ENCODE measurements around the gene ATXN2.

The ATXN2 gene

GRCh38 chr12:111482462-111482861 is 116.7 kb downstream of the ATXN2 start:
- no peaks in the 10 kb centered on the region for H3K36me3 ChIP-seq (ENCODE audit: control insufficient read depth, insufficient read depth, low read length)
- TF ChIP-seq CTCF (IDR thresholded peaks at IDR 0.05), result no peak

GRCh38 chr12:111471236-111471635 is 127.9 kb downstream of the ATXN2 start:
- Histone ChIP-seq H3K4me2 (ENCODE audit: low read length) (no peak overlapping the region), H2AFZ (no peak overlapping the region), H3K4me3 (ENCODE audit: low read depth, low read length) (no peak overlapping the region), H3K27me3 (ENCODE audit: control insufficient read depth, insufficient read depth, low read length) (no peaks in the 10 kb centered on the region), H3K79me2 (peaks cover 2% of the 10 kb centered on the region), H3K9ac (no peak overlapping the region), H3K9me3 (ENCODE audit: control insufficient read depth, low read length) (no peaks in the 10 kb centered on the region), H3K4me1 (no peaks in the 10 kb centered on the region), H3K27ac (no peak overlapping the region), H3K36me3 (ENCODE audit: control insufficient read depth, insufficient read depth, low read length) (no peaks in the 10 kb centered on the region)
- TF ChIP-seq CTCF (IDR thresholded peaks at IDR 0.05), result no peak

More at GRCh38 chr12:111482462-111482861, 116.7 kb downstream of the ATXN2 start:
- no peaks in the 10 kb centered on the region for H3K9me3 ChIP-seq (ENCODE audit: control insufficient read depth, low read length)
- H3K4me3 ChIP-seq (ENCODE audit: low read depth, low read length), result no peak overlapping the region
- H3K79me2 ChIP-seq, result no peaks in the 10 kb centered on the region
- no peaks in the 10 kb centered on the region for H3K4me1 ChIP-seq
- H3K9ac ChIP-seq, result no peak overlapping the region
- H3K4me2 ChIP-seq (ENCODE audit: low read length), result no peak overlapping the region
- H3K27ac ChIP-seq, result no peak overlapping the region
- no peak overlapping the region for H2AFZ ChIP-seq
- H3K27me3 ChIP-seq (ENCODE audit: control insufficient read depth, insufficient read depth, low read length), result no peaks in the 10 kb centered on the region

- peaks cover under 1% of the 10 kb centered on the region for H3K79me2 ChIP-seq
- no peaks in the 10 kb centered on the region for H3K36me3 ChIP-seq (ENCODE audit: control insufficient read depth, insufficient read depth, low read length)
- no peak overlapping the region for H3K27ac ChIP-seq
- no peak overlapping the region for H3K4me3 ChIP-seq (ENCODE audit: low read depth, low read length)
- H3K9me3 ChIP-seq (ENCODE audit: control insufficient read depth, low read length), result no peaks in the 10 kb centered on the region
- no peaks in the 10 kb centered on the region for H3K27me3 ChIP-seq (ENCODE audit: control insufficient read depth, insufficient read depth, low read length)
- H3K4me2 ChIP-seq (ENCODE audit: low read length), result no peak overlapping the region
- no peak overlapping the region for H3K9ac ChIP-seq
- no peaks in the 10 kb centered on the region for H3K4me1 ChIP-seq
- no peak overlapping the region for H2AFZ ChIP-seq
- no peak for TF ChIP-seq CTCF (IDR thresholded peaks at IDR 0.05)
These were observed 129.7 kb downstream of the ATXN2 start for GRCh38 chr12:111469401-111469800.

GRCh38 chr12:111467857-111468241 is 131.3 kb downstream of the ATXN2 start:
- Histone ChIP-seq H2AFZ (no peak overlapping the region), H3K27ac (no peak overlapping the region), H3K9me3 (ENCODE audit: control insufficient read depth, low read length) (no peaks in the 10 kb centered on the region), H3K79me2 (peaks cover 3% of the 10 kb centered on the region), H3K4me1 (no peaks in the 10 kb centered on the region), H3K27me3 (ENCODE audit: control insufficient read depth, insufficient read depth, low read length) (no peaks in the 10 kb centered on the region), H3K4me2 (ENCODE audit: low read length) (no peak overlapping the region), H3K36me3 (ENCODE audit: control insufficient read depth, insufficient read depth, low read length) (no peaks in the 10 kb centered on the region), H3K4me3 (ENCODE audit: low read depth, low read length) (no peak overlapping the region), H3K9ac (no peak overlapping the region)
- TF ChIP-seq CTCF (IDR thresholded peaks at IDR 0.05), result no peak

GRCh38 chr12:111467092-111467856 is 131.8 kb downstream of the ATXN2 start:
- H3K27ac ChIP-seq, result no peak overlapping the region

More at GRCh38 chr12:111467092-111467856, 131.8 kb downstream of the ATXN2 start:
- Histone ChIP-seq H3K4me1 (no peaks in the 10 kb centered on the region), H3K27me3 (ENCODE audit: control insufficient read depth, insufficient read depth, low read length) (no peaks in the 10 kb centered on the region), H3K9me3 (ENCODE audit: control insufficient read depth, low read length) (no peaks in the 10 kb centered on the region), H3K79me2 (peaks cover 3% of the 10 kb centered on the region), H3K4me2 (ENCODE audit: low read length) (no peak overlapping the region), H2AFZ (no peak overlapping the region), H3K36me3 (ENCODE audit: control insufficient read depth, insufficient read depth, low read length) (no peaks in the 10 kb centered on the region), H3K4me3 (ENCODE audit: low read depth, low read length) (no peak overlapping the region), H3K9ac (no peak overlapping the region)
- no peak for TF ChIP-seq CTCF (IDR thresholded peaks at IDR 0.05)
